HCT116 (cell line): ENCODE measurements around the gene ELMO2. TPM values are rescaled to one million over a fixed set of nuclear protein-coding genes. Genes with fewer than 3 reads are reported as not detected.

ENCODE experiments used
- ATAC-seq: fragments of 200-7000 bp; cut with Tn5 transposase; 2 replicates; pipeline ENCODE4 v1.9.1; 2020; ENCODE audit warnings: mild to moderate bottlenecking, moderate library complexity
- BruUV-seq: library from RNA; stranded (reverse); fragments of 400-500 nt; replicated peaks from 2 replicates; lab custom pipeline; 2021; lab: Mats Ljungman, UMichigan
- CTCF ChIA-PET: fragments of 300-600 bp; sonication (Branson Sonifier 250); formaldehyde crosslinking; loops from one replicate; lab custom pipeline; 2021; ENCODE audit warnings: antibody characterized with exemption; lab: Charles Lee
- POLR2A ChIA-PET: fragments of 300-600, 350-600 bp; sonication (Branson Sonifier 250); formaldehyde crosslinking; loops from one replicate; lab custom pipeline; 2021; ENCODE audit warnings: antibody characterized with exemption; lab: Charles Lee
- RAD21 ChIA-PET, 2 experiments: fragments of 300-600 bp; sonication (Branson Sonifier 250); formaldehyde crosslinking; loops; one replicate each; lab custom pipeline; 2023; ENCODE audit warnings: low total read pairs in 2 of 2; ENCODE audit not compliant: uncharacterized antibody in 2 of 2, unreplicated experiment in 2 of 2, low non-redundant PET in 1 of 2; lab: Charles Lee
- DNase-seq: peaks from one replicate; pipeline ENCODE4 v3.0.0-alpha.2; 2010; ENCODE audit warnings: low read depth, low spot score
- H2AFZ ChIP-seq: fragments of 200-600 bp; shearing (Covaris generic), sonication (generic); 2 replicates; pipeline ENCODE4 v1.6.1; 2017; ENCODE audit warnings: low read depth, mixed run types, mixed read lengths, antibody characterized with exemption, low read length; ENCODE audit not compliant: poor library complexity, severe bottlenecking
- H3K27ac ChIP-seq: 2 replicates; pipeline ENCODE4 v1.5.1; 2012; ENCODE audit warnings: low read depth, low read length
- H3K27me3 ChIP-seq: fragments of 200-600 bp; sonication (generic); 2 replicates; pipeline ENCODE4 v1.6.1; 2016; ENCODE audit warnings: mixed run types, low read length, mixed read lengths; ENCODE audit not compliant: insufficient read depth
- H3K36me3 ChIP-seq, 2 experiments: fragments of 200-500 bp in 1 of 2; fragments of 200-600 bp in 1 of 2; sonication (Bioruptor generic) in 1 of 2; sonication (generic) in 1 of 2; 2 replicates each; pipeline versions ENCODE4 v1.5.1 to v1.6.1; 2014 to 2016; ENCODE audit warnings: low read length in 2 of 2, inconsistent platforms in 1 of 2, mixed read lengths in 1 of 2, mixed run types in 1 of 2; ENCODE audit not compliant: insufficient read depth in 2 of 2, control insufficient read depth in 1 of 2
- H3K4me1 ChIP-seq, 2 experiments: fragments of 200-600 bp in 1 of 2; sonication (generic) in 1 of 2; 2 replicates each; pipeline versions ENCODE4 v1.5.1 to v1.6.1; 2012 to 2017; ENCODE audit warnings: low read length in 2 of 2, inconsistent platforms in 1 of 2, mild to moderate bottlenecking in 1 of 2, mixed read lengths in 1 of 2, mixed run types in 1 of 2, moderate library complexity in 1 of 2; ENCODE audit not compliant: insufficient read depth in 2 of 2, control insufficient read depth in 1 of 2
- H3K4me2 ChIP-seq: fragments of 200-600 bp; sonication (generic); 2 replicates; pipeline ENCODE4 v1.6.1; 2017; ENCODE audit warnings: mixed run types, low read length, mixed read lengths
- H3K4me3 ChIP-seq, 2 experiments: fragments of 200-600 bp in 1 of 2; sonication (generic) in 1 of 2; replicated peaks in 1 of 2; 2 replicates each; pipeline ENCODE4 v1.5.1; 2011 to 2016; ENCODE audit warnings: low read length in 2 of 2, control low read depth in 1 of 2, low read depth in 1 of 2, mild to moderate bottlenecking in 1 of 2, mixed read lengths in 1 of 2, mixed run types in 1 of 2
- H3K79me2 ChIP-seq: fragments of 200-600 bp; sonication (generic); 2 replicates; pipeline ENCODE4 v1.6.1; 2017; ENCODE audit warnings: mild to moderate bottlenecking, mixed run types, low read length, moderate library complexity, mixed read lengths; ENCODE audit not compliant: insufficient read depth
- H3K9ac ChIP-seq: fragments of 200-600 bp; sonication (generic); 2 replicates; pipeline ENCODE4 v1.6.1; 2016; ENCODE audit warnings: low read length, mixed read lengths
- H3K9me2 ChIP-seq: fragments of 200-600 bp; sonication (generic), shearing (Covaris generic); 2 replicates; pipeline ENCODE4 v1.6.1; 2017; ENCODE audit warnings: mixed run types, mild to moderate bottlenecking, moderate library complexity; ENCODE audit not compliant: insufficient read depth
- H3K9me3 ChIP-seq, 2 experiments: fragments of 200-500 bp in 1 of 2; fragments of 200-600 bp in 1 of 2; sonication (Bioruptor generic) in 1 of 2; sonication (generic) in 1 of 2; 2 replicates each; pipeline ENCODE4 v1.6.1; 2014 to 2017; ENCODE audit warnings: low read length in 2 of 2, mixed read lengths in 2 of 2, inconsistent platforms in 1 of 2, low read depth in 1 of 2, mild to moderate bottlenecking in 1 of 2, mixed run types in 1 of 2, moderate library complexity in 1 of 2; ENCODE audit not compliant: control insufficient read depth in 1 of 2, insufficient read depth in 1 of 2
- H4K20me1 ChIP-seq: fragments of 200-600 bp; sonication (generic), shearing (Covaris generic); 2 replicates; pipeline ENCODE4 v1.6.1; 2017; ENCODE audit warnings: mixed run types, mild to moderate bottlenecking, moderate library complexity; ENCODE audit not compliant: insufficient read depth
- ATF3 ChIP-seq: IDR thresholded peaks from 2 replicates; pipeline ENCODE4 v1.6.1; 2012
- CEBPB ChIP-seq: IDR thresholded peaks from 2 replicates; pipeline ENCODE4 v1.6.1; 2012; ENCODE audit warnings: low read depth
- CTCF ChIP-seq, 3 experiments: fragments of 200-600 bp in 1 of 3; sonication (generic) in 1 of 3; IDR thresholded peaks in 2 of 3; conservative IDR thresholded peaks in 1 of 3; 2 replicates each; pipeline ENCODE4 v1.5.1; 2012 to 2017; ENCODE audit warnings: low read depth in 2 of 3, low read length in 2 of 3, antibody characterized with exemption in 1 of 3, borderline replicate concordance in 1 of 3, control low read depth in 1 of 3, mild to moderate bottlenecking in 1 of 3, mixed read lengths in 1 of 3, mixed run types in 1 of 3, moderate library complexity in 1 of 3; ENCODE audit not compliant: insufficient read depth in 1 of 3
- ELF1 ChIP-seq: IDR thresholded peaks from 2 replicates; pipeline ENCODE4 v1.6.1; 2012; ENCODE audit warnings: low read depth, borderline replicate concordance
- EZH2phosphoT487 ChIP-seq: fragments of 200-600 bp; IDR thresholded peaks from 2 replicates; pipeline ENCODE4 v1.6.1; 2018; ENCODE audit warnings: antibody characterized with exemption, borderline replicate concordance
- FOSL1 ChIP-seq: IDR thresholded peaks from 2 replicates; pipeline ENCODE4 v1.6.1; 2012; ENCODE audit warnings: low read depth
- SIN3A ChIP-seq: IDR thresholded peaks from 2 replicates; pipeline ENCODE4 v1.6.1; 2012; ENCODE audit warnings: low read depth
- SP1 ChIP-seq: IDR thresholded peaks from 2 replicates; pipeline ENCODE4 v1.6.1; 2012; ENCODE audit warnings: low read depth
- YY1 ChIP-seq: IDR thresholded peaks from 2 replicates; pipeline ENCODE4 v1.6.1; 2011; ENCODE audit warnings: low read length, low read depth, moderate library complexity, mild to moderate bottlenecking; ENCODE audit not compliant: insufficient replicate concordance; ENCODE audit errors: extremely low read depth
- ZNF274 ChIP-seq: fragments of 200-500 bp; sonication (Bioruptor generic); IDR thresholded peaks from 2 replicates; pipeline ENCODE4 v1.6.1; 2014; ENCODE audit warnings: mild to moderate bottlenecking, low read depth, low read length, inconsistent platforms
- intact Hi-C: fragments of 100-400 bp; cut with micrococcal nuclease; formaldehyde crosslinking; loops from 2 replicates; pipeline ENCODE4 v1.10.0; 2022
- total RNA-seq: library from RNA; stranded (reverse); gene quantifications from one replicate; pipeline ENCODE4 v1.2.1, GENCODE V29; 2021; ENCODE audit not compliant: unreplicated experiment
- TF ChIP-seq, protein P1 (sequence below): IDR thresholded peaks from 2 replicates; pipeline ENCODE4 v1.6.1; 2012

The ELMO2 gene
- total RNA-seq, 1 experiment from 2014 or later: 22.9 TPM

DNA sequence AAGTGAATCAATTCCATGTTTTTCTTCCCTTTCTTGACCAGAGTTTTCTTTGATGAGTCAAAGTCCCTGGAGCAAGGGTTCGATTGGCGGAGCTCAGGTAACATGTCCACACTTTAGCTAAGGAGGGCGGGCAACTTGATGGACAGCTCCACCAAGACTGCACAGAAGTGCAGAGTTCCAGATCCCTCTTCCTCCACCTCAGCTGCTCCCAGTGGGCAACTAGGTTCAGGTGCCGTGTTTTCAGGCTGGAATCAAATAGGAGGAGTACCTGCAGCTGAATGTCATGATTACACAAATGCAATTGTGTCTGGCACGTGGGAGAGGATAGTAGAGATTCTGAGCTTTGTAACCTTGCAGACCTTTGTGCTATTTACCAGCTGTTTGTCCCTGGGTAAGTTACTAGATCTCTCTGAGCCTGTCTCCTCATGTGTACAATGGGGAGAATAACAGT lies 1.9 kb upstream of the ELMO2 start:
- ChIA-PET RAD21 (no interaction called here), POLR2A (interaction anchor here (0.6 kb wide), 1 partner anchor 33 kb away, joined by 5 read pairs; no protein-coding TSS in a partner anchor), CTCF (no interaction called here)
- H3K36me3 ChIP-seq: no peaks in the 10 kb centered on the region
- BruUV-seq: no TSS peak
- H3K27ac ChIP-seq: no peak overlapping the region
- TF ChIP-seq ZNF274: no peak
- TF ChIP-seq CTCF (IDR thresholded peaks at IDR 0.05 in 2 of 3, conservative IDR thresholded peaks at IDR 0.05 in 1 of 3; ENCODE audit: borderline replicate concordance in 1 of 3, insufficient read depth in 1 of 3, low read depth in 2 of 3, low read length in 2 of 3): no peak
- TF ChIP-seq FOSL1: no peak
- no peak for TF ChIP-seq EZH2phosphoT487
- no peak for TF ChIP-seq SIN3A
- H2AFZ ChIP-seq: peak overlapping the region; percentile 5
- H3K4me3 ChIP-seq: no peak overlapping the region
- DNase-seq (no peak), ATAC-seq (no peak)
- no peaks in the 10 kb centered on the region for H3K9me2 ChIP-seq
- no peak overlapping the region for H3K9ac ChIP-seq
- peaks cover 15 to 32% of the 10 kb centered on the region in 2 experiments for H3K4me1 ChIP-seq
- H3K79me2 ChIP-seq: no peaks in the 10 kb centered on the region
- H3K27me3 ChIP-seq: peaks cover 9% of the 10 kb centered on the region; the same call in 1 of the 2 replicates
- H3K9me3 ChIP-seq: no peaks in the 10 kb centered on the region
- intact Hi-C loops: no loop called here
- H4K20me1 ChIP-seq: no peaks in the 10 kb centered on the region
- no peak overlapping the region; the same call in 1 of the 2 replicates for H3K4me2 ChIP-seq

GRCh38 chr20:46407671-46407996 lies 1.2 kb upstream of the ELMO2 start:
- Histone ChIP-seq H3K9me2 (no peaks in the 10 kb centered on the region), H3K27me3 (peaks cover 4% of the 10 kb centered on the region; the same call in 1 of the 2 replicates), H3K9ac (no peak overlapping the region), H2AFZ (peak overlapping the region; percentile 5), H3K4me3 (no peak overlapping the region), H3K4me2 (peak overlapping the region; percentile 91; the same call in 1 of the 2 replicates), H3K79me2 (no peaks in the 10 kb centered on the region), H3K27ac (no peak overlapping the region), H4K20me1 (no peaks in the 10 kb centered on the region), H3K4me1 (peaks cover 15 to 32% of the 10 kb centered on the region in 2 experiments), H3K36me3 (no peaks in the 10 kb centered on the region), H3K9me3 (no peaks in the 10 kb centered on the region)
- RAD21 ChIA-PET: no interaction called here
- CTCF ChIA-PET: interaction anchor here (1.1 kb wide), 1 partner anchor 9 kb away, joined by 3 read pairs; no protein-coding TSS in a partner anchor
- POLR2A ChIA-PET: interaction anchor here (0.6 to 1.8 kb wide), 3 partner anchors 16 to 43 kb away, joined by 4 to 5 read pairs (median 5); no protein-coding TSS in a partner anchor
- DNase-seq (no peak), ATAC-seq (no peak)
- intact Hi-C loops: no loop called here
- TF ChIP-seq ATF3 (no peak), ELF1 (no peak), CTCF (IDR thresholded peaks at IDR 0.05 in 2 of 3, conservative IDR thresholded peaks at IDR 0.05 in 1 of 3; ENCODE audit: borderline replicate concordance in 1 of 3, insufficient read depth in 1 of 3, low read depth in 2 of 3, low read length in 2 of 3) (no peak), ZNF274 (no peak), SIN3A (no peak), CEBPB (no peak), SP1 (no peak), YY1 (no peak), FOSL1 (no peak)
- TF ChIP-seq, protein P1, sequence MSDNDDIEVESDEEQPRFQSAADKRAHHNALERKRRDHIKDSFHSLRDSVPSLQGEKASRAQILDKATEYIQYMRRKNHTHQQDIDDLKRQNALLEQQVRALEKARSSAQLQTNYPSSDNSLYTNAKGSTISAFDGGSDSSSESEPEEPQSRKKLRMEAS: no peak
- BruUV-seq: no TSS peak
